GM21367 (cell line): ENCODE measurements around the gene ZNF764.

Experiments used
- ATAC-seq: cut with Tn5 transposase; IDR thresholded peaks from one replicate; pipeline ENCODE4 v1.9.1; 2021; ENCODE audit not compliant: unreplicated experiment

The ZNF764 gene

DNA sequence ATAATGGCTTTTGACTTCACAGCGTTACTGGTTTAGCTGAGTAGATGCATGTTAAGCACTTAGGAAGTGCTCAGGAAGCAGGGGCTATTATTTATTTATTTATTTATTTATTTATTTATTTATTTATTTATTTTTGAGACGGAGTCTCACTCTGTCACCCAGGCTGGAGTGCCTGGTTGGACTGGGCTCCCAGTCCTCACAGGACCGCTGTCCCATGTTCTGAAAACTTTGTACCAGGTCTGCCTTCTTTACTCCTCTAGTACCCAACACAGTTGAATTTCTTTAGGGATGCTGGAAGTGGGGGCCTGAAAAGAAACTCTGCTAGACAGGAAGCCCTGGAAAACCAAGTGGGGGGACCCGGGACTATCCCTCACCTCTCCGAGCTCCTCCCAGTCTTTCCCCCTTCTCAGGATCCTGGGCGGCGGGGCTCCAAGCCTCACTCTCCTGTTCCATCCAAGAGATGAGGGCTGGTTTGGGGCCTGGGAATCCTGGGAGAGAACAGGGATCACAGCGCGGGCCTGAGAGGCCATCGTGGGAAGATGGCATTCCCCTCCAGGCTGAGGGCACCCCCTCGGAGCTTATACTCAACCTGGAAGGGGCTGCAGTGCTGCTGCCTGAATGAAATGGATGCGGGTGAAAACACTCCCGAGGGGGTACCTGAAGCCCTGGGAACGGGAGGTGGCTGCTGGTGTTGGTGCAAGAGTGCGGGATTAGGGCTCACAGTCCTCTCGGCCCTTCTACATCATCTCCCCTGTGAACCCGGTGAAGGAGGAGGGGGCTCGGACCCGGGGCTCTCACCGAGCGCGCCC is 12.7 kb upstream of the ZNF764 start:
- no peak for ATAC-seq

DNA sequence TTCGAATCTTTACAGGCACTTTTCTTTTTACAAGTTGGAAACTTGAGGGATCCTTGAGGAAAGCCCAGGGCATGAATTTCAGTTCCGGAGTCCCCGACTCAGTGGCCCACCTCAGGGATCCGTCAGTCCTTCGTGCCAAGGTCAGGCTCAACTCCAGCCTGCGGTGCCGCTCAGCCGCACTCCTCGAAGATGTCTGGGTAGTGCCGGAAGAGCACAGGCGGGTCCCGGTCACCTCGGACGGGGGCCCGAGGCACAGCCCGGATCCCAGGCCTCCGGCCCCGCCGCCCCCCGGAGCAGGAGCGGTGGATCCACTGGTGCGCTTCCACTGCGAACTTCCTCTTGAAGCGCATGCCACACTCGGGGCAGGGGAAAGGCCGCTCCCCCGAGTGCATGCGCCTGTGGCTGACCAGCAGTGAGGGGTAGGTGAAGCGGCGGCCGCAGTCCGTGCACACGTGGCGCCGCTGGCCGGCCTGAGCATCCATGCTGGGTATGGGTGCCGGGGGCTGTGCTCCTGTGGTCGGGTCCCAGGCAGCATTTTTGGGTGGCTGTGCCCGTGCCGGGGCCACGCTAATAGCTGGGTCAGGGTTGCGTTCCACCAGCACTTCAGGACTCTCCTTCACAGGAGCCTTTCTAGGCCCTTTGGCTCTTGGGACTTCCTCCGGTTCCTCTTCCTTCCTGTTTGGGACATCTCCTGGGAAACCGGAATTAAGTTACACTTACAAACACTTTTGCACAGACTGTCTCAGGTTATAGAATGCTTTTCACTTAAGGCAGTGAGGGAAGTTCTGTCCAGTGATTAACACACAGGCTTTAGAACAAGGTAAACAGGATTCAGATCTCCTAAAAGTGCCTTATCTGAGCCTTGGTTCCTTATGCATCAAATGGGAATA is 11.8 kb upstream of the ZNF764 start:
- no peak for ATAC-seq

DNA sequence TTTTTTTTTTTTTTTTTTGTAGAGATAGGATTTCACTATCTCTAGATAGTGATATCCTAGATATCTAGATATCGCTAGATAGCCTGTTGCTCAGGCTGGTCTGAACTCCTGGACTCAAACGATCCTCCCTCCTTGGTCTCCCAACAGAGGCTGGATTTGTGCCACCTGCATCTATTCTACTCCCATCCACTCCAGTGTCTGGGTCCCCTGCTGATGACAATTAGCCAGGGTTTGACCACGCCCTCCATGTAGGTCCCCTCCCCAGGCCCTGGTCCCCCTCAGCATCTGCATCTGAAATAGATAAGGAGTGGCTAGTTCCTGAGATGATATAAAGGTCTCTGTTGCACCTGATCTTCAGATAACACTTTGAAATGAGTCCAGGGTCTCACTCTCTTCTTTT is 11.1 kb upstream of the ZNF764 start:
- ATAC-seq: no peak

DNA sequence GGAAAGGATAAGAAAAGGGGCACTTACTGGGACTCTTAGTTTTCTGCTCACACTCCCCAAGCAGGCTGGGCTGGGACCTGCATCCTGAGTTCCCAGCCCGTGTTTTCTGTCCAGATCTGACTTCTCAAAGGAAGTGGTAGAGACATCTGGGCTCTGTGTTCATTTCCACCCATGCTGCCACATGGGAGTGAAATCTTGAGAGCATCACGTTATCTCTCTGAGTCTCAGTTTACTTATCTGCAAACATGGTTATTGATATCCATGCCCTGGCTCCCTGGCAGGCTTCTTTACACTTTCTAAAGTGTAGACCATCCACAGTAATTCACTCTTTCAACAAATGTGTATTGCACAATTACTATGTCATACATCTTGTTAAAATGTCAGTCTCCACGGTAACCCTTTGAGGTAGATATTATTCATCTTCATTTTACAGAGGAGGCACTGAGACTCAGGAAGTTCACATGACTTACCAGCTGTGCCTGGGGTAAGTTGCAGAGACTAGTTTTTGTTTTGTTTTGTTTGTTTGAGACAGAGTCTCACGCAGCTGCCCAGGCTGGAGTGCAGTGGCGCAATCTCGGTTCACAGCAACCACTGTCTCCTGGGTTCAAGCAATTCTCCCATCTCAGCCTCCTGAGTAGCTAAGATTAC is 9.9 kb upstream of the ZNF764 start:
- no peak for ATAC-seq

DNA sequence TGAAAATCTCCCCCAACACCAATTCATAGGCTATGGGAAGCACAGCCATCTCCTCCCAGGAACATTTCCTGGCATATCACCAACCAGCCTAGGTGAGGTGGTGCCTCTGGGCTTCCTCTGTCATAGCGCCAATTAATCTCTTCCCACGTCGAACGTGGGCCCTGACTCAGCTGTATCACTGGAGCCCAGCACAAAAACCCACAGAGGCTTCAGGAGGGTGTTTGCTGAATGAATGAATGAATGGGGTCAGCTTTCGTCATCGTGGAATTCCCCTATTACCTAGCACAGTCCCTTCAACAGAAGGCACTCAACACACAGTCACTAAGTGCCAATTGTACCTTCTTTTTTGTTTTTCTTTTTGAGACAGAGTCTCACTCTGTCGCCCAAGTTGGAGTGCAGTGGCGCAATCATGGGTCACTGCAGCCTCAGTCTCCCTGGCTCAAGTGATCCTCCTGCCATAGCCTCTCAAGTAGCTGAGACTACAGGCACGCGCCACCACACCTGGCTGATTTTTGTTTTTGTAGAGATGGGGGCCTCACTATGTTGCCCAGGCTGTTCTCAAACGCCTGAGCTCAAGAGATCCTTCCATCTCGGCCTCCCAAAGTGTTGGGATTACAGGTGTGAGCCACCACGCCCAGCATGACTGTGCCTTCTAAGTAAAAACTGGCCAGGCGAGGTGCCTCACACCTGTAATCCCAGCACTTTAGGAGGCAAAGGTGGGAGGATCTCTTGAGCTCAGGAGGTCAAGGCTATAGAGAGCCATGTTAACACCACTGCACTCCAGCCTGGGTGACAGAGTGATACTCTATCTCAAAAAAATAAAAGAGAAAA is 9.2 kb upstream of the ZNF764 start:
- no peak for ATAC-seq

DNA sequence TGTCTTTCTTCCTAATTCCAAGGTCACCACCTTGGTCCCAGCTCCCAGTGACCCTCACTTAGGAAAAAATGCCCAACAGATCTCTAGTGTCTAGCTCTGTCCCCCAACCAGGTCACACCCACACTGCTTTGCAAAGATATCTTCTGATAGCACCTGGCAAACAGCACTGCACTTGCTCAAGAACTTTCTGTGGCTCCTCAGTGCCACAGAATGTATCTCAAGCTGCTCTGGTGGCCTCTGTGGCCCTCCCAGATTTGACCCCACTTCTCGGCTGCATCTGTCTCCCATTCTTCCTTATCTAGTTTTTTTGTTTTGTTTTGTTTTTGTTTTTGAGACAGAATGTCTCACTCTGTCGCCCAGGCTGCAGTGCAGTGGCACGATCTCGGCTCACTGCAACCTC is 8.4 kb upstream of the ZNF764 start:
- ATAC-seq: no peak

DNA sequence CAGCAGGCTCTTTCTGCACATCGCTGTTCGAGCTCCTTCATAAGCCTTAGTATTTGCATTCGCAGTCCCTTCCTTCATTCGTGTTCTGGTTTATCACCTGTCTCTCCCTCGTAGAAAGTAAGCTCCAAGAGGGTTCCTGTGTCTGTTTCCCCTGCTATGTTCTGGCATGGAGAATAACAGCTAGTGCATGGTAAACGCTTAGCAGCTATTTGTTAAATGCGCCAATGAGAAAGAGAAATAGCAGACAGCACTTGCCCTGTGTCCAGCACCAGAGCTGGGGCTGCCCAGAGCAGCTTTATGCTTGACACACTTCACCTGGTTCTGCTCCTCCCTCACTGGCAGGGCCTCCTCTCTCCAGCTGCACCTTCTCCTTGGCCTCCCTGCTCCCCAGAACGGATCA is 7.8 kb upstream of the ZNF764 start:
- no peak for ATAC-seq

DNA sequence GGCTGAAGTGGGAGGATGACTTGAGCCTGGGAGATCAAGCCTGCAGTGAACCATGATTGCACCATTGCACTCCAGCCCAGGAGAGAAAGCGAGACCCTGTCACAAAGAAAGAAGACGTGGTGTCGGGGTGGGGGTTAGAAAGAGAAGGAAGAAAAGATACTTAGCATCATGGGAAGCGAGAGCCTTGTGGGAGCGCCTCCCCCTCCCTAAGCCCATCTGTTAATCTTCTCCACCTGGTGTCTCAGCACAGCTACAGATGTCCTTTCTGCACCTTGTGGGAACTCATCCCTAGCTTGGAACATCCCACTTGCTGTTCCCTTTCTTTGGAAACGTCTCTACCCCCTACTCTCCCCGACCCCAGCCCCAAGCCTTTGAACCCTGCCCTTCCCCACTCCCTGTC is 7.4 kb upstream of the ZNF764 start:
- ATAC-seq: no peak

DNA sequence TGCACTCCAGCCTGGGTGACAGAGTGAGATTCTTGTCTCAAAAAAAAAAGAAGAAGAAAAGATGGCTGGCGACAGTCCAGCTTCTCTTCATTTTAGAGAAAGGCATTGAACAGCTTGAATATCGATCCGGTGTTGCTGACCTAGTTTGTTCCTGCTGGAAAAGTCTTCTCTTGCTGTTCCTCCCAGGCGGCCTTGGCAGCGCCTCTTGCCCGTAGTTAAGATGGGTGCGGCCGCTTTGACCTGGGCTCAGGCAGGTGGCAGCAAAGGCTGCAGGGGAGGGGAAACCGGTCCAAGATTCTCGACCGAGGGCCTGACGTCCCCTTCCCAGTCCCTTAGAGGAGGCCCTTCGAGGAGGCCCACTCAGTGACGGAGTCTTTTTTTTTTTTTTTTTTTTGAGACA is 3.8 kb upstream of the ZNF764 start:
- no peak for ATAC-seq

DNA sequence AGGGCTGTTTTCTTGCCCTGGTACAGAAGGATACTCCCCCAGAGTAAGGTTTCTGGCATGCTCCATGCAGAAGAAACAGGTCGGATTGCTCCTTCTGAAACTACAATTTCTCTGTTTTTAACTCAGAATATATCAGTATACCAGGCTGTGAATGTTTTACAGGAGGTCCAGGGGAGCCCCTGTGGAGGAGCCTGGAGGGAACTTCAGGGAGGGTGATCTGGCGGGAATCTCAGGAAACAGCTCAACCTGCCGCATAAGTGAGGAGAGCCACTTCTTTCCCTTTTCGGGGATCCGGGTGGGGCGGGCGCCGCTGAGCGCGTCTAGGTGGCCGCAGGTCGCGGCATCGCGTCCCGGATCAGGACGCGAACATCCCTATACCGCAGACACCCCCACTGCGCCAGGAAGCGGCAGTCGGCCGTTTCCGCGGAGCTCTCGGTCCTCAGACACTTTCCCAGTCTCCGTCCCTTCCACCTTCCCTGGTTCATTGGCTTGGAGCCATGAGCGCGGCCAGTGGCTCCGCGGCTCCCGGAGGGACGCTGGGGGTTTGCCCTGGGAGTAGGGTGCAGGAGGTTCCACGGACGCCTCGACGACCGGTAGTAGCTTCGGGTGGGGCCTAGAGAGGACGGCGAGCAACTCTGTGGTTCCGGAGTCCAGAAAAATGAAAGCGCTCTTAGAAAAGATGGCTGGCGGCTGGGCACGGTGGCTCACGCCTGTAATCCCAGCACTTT is 3.1 kb upstream of the ZNF764 start:
- ATAC-seq: no peak

DNA sequence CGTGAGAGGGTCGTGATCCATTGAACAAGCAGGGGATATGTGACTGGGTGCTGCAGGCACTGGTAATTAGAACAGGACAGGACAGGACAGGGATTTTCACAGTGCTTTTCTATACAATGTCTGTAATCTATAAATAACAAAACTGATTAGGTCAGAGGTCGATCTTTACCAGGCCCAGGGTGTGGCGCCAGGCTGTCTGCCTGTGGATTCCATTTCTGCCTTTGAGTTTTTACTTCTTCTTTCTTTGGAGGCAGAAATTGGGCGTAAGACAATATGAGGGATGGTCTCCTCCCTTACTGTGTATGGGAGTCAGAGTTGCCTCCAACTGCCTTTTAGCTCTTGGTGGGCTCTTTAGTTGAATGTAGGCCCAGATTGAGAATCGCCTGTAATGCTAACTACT is 1.5 kb upstream of the ZNF764 start:
- no peak for ATAC-seq

DNA sequence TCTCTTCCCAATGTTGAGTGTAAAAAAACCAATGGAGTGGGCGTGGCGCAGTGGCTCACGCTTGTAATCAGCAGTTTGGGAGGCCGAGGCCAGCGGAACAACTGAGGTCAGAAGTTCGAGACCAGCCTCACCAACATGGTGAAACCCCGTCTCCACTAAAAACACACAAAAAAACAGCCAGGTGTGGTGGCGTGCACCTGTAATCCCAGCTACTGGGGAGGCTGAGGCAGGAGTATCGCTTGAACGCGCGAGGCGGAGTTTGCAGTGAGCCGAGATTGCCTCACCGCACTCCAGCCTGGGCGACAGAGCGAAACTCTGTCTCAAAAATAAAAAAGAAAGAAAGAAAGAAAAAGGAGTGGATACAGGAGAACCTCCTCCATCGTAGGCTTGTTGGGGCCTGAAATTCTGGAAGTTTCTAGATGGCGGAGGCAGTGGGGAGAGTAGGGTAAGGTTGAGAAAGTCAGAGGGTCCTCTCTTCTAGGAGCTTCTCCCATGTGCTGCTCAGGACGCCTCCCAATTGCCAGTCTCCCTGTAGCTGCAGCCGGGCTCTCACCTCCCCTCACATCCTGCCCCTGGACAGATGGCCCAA is 709 bp upstream of the ZNF764 start:
- ATAC-seq: no peak

DNA sequence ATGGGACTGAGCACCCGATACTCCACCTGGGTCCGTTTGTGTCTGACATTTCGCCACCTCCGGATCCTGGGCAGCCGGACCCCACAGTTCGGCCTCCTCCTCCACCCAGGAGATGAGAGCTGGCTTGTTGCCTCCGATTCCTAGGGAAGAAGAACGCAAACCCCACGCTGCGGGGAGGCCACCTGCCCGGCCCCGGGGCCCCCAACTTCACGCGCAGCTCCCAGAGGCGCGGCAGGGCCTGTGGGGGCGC is 542 bp downstream of the ZNF764 start:
- peak; percentile 16 for ATAC-seq

DNA sequence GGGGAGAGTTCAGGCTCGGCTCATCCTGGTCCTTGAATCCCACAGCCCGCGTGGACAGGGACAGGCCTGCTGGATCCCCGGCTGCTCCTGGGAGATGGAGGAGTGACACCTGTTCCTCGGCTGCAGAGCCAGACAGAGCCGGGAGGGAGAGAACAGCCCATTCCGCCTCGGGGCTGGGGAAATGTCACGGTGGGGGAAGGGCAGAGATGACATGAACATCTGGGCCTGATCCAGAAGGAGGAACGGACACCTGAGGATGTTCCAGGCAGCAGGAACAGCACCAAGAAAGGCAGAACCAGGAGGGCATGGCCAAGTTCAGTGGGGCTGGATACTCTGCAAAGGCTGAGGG is 2.1 kb downstream of the ZNF764 start:
- no peak for ATAC-seq

DNA sequence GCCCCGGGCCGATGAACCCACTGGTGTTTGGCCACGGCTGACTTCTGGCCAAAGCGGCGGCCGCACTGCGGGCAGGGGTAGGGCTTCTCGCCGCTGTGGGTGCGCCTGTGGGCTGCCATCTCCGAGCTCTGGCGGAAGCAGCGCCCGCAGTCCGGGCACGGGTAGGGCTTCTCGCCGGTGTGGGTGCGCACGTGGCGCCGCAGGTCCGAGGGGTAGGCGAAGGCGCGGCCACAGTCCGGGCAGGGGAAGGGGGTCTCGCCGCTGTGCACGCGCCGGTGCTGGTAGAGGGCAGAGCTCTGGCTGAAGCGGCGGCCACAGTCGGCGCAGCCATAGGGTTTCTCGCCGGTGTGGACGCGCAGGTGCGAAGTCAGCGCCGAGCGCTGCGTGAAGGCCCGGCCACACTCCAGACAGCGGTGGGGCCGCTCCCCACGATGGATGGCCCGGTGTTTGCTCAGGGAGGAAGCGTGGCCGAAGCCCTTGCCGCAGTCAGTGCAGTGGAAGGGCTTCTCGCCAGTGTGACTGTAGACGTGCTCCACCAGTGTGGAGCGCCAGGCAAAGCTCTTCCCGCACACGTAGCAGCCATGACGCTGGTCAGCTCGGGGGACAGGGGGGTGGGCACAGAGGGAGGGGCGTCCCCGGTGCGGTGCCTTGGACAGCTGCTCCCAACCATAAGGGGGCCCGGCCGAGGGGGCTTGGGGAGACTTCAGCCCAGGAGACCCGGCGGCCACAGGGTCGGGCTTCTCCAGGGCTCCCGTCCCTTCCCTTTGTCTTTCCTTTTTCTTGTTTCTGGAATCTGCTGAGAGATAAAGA is 2.7 kb downstream of the ZNF764 start:
- ATAC-seq: no peak

DNA sequence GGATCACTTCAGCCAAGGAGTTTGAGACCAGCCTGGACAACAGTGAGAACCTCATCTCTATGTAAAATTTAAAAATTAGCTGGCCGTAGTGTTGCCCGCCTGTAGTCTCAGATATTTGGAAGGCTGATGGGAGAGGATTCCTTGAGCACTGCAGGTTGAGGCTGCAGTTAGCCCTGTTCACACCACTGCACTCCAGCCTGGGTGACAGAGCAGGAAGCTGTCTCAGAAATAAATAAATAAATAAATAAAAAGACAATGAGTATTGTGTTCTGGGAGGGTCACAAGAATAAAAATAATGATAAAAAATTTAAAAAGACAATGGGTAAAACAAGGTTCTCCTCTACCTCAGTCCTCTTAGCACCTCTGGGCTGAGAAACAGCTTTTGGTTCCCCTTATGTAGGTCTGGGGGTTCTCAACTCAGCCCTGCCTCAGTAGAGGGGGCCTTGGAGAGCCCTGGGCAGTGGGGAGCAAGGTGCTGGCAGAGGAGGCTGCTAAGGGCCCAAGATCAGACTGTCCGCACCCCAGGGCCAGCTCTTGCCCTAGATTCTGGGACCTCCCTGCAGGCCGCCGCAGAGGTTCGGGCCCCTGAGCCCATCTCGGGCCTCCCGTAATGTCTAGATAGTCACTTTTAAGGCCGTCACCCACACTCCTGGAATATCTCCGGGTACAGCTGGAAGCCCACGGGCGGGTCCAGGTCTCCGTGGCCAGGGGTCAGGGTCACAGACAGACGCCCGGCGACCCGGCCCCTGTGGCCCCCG is 3.4 kb downstream of the ZNF764 start:
- ATAC-seq: no peak

DNA sequence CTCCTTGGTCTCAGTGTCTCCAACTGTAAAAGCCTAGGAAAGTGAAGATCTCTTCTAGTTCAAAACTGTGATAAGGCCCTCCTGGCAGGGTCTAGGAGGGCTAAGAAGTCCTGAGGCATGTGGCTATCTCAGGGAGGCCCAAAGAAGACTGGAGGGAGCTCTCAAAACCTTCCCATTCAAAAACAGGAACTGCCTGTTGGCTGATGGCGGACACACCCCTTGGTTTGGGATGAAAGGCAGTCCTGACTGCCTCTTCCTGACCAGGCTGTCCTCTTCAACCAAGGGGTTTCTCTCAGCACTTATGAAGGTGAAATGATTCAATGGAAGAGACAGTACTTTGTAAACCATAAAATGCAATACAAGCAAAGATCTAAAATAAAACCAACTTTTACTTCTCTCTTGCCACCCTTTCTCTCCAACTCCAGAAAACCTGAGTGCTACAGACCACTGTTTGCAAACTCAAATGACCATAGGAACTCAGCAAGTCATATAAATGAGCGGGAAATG is 4.7 kb downstream of the ZNF764 start:
- no peak for ATAC-seq

DNA sequence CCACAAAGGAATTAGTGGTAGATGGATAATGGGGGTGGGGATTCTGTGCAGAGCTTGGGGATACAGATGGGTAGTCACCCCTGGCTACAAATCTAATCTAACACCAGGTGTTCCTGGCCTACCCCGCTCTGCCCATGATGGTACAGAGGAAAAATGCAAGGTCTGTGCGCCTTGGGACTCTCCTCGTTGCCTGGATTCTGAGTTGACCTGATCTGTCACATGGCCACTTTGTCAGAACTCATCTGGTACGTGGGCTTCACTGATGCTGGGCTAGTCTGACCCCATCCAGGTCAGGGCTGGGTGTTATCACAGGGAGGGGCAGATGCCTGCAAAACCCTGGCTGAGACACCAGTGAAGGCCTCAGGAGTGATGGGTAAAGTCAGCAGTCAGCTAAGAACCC is 5.2 kb downstream of the ZNF764 start:
- no peak for ATAC-seq

DNA sequence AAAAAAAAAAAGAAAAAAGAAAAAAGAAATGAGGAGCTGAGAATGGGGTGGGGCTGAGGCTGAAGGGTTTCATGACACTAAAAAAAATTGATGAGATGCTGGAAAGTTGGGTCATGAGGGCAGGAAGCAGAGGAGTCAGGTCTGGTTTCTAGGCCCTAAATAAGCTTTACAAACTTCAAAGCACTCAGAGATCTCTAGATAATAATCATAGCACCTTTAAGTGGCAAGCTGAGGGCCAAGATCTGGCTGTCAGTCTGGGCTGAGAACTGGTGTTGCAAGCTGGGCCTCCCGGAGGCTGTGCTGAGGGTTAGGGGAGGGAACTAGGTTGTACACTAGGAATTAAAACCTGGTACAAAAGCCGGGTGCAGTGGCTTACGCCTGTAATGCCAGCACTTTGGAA is 6.4 kb downstream of the ZNF764 start:
- no peak for ATAC-seq
